ENCODE measurements around the gene LSM3.

The LSM3 gene

GRCh38 chr3:14179795-14180194 is 1.2 kb downstream of the LSM3 start:
- no peak for DNase-seq
- in situ Hi-C loops (cut with HindIII; ENCODE audit: low pct_ligation_motif_present, low pct_unique_long_range_greater_than_20kb, low sequenced_read_pairs): no loop called here

- DNase-seq: no peak
- in situ Hi-C loops (cut with HindIII; ENCODE audit: low pct_ligation_motif_present, low pct_unique_long_range_greater_than_20kb, low sequenced_read_pairs): no loop called here
Measured at GRCh38 chr3:14181253-14181652, 2.6 kb downstream of the LSM3 start.

- DNase-seq: no peak
- in situ Hi-C loops (cut with HindIII; ENCODE audit: low pct_ligation_motif_present, low pct_unique_long_range_greater_than_20kb, low sequenced_read_pairs): no loop called here
Measured at GRCh38 chr3:14183015-14183577, 4.5 kb downstream of the LSM3 start.

- in situ Hi-C loops (cut with HindIII; ENCODE audit: low pct_ligation_motif_present, low pct_unique_long_range_greater_than_20kb, low sequenced_read_pairs): no loop called here
- no peak for DNase-seq
Measured at GRCh38 chr3:14186854-14187458, 8.3 kb downstream of the LSM3 start.

- DNase-seq: no peak
- in situ Hi-C loops (cut with HindIII; ENCODE audit: low pct_ligation_motif_present, low pct_unique_long_range_greater_than_20kb, low sequenced_read_pairs): no loop called here
Measured at GRCh38 chr3:14188041-14188754, 9.6 kb downstream of the LSM3 start.

GRCh38 chr3:14194865-14195264 is 16.2 kb downstream of the LSM3 start:
- in situ Hi-C loops (cut with HindIII; ENCODE audit: low pct_ligation_motif_present, low pct_unique_long_range_greater_than_20kb, low sequenced_read_pairs): no loop called here
- no peak for DNase-seq

GRCh38 chr3:14199641-14200040 is 21.0 kb downstream of the LSM3 start:
- in situ Hi-C loops (cut with HindIII; ENCODE audit: low pct_ligation_motif_present, low pct_unique_long_range_greater_than_20kb, low sequenced_read_pairs): no loop called here
- no peak for DNase-seq

- DNase-seq: no peak
- in situ Hi-C loops (cut with HindIII; ENCODE audit: low pct_ligation_motif_present, low pct_unique_long_range_greater_than_20kb, low sequenced_read_pairs): no loop called here
Measured at GRCh38 chr3:14200276-14200675, 21.7 kb downstream of the LSM3 start.

GRCh38 chr3:14200841-14201240 is 22.2 kb downstream of the LSM3 start:
- DNase-seq: no peak
- in situ Hi-C loops (cut with HindIII; ENCODE audit: low pct_ligation_motif_present, low pct_unique_long_range_greater_than_20kb, low sequenced_read_pairs): no loop called here

- in situ Hi-C loops (cut with HindIII; ENCODE audit: low pct_ligation_motif_present, low pct_unique_long_range_greater_than_20kb, low sequenced_read_pairs): no loop called here
- peak; percentile 38 for DNase-seq
Measured at GRCh38 chr3:14201940-14202684, 23.5 kb downstream of the LSM3 start.

- in situ Hi-C loops (cut with HindIII; ENCODE audit: low pct_ligation_motif_present, low pct_unique_long_range_greater_than_20kb, low sequenced_read_pairs): no loop called here
- DNase-seq: no peak
Measured at GRCh38 chr3:14202874-14203520, 24.4 kb downstream of the LSM3 start.

GRCh38 chr3:14203521-14204079 is 25.0 kb downstream of the LSM3 start:
- in situ Hi-C loops (cut with HindIII; ENCODE audit: low pct_ligation_motif_present, low pct_unique_long_range_greater_than_20kb, low sequenced_read_pairs): no loop called here
- DNase-seq: peak; percentile 71

- in situ Hi-C loops (cut with HindIII; ENCODE audit: low pct_ligation_motif_present, low pct_unique_long_range_greater_than_20kb, low sequenced_read_pairs): no loop called here
- DNase-seq: no peak
Measured at GRCh38 chr3:14204515-14205284, 26.1 kb downstream of the LSM3 start.

- DNase-seq: no peak
Measured at GRCh38 chr3:14206548-14207177, 28.0 kb downstream of the LSM3 start.

GRCh38 chr3:14208168-14208567 is 29.6 kb downstream of the LSM3 start:
- in situ Hi-C loops (cut with HindIII; ENCODE audit: low pct_ligation_motif_present, low pct_unique_long_range_greater_than_20kb, low sequenced_read_pairs): no loop called here
- DNase-seq: no peak

More at GRCh38 chr3:14206548-14207177, 28.0 kb downstream of the LSM3 start:
- in situ Hi-C loops (cut with HindIII; ENCODE audit: low pct_ligation_motif_present, low pct_unique_long_range_greater_than_20kb, low sequenced_read_pairs): no loop called here

GRCh38 chr3:14208977-14209394 is 30.4 kb downstream of the LSM3 start:
- in situ Hi-C loops (cut with HindIII; ENCODE audit: low pct_ligation_motif_present, low pct_unique_long_range_greater_than_20kb, low sequenced_read_pairs): no loop called here
- no peak for DNase-seq

- in situ Hi-C loops (cut with HindIII; ENCODE audit: low pct_ligation_motif_present, low pct_unique_long_range_greater_than_20kb, low sequenced_read_pairs): no loop called here
- DNase-seq: no peak
Measured at GRCh38 chr3:14209581-14210289, 31.1 kb downstream of the LSM3 start.
